ENCODE data around the gene SLC13A4. TPM values are rescaled to one million over a fixed set of nuclear protein-coding genes. Genes with fewer than 3 reads are reported as not detected.
"Not testable (repeated sequence)": the region's sequence is repeated elsewhere in the genome, so short reads cannot be mapped to it uniquely, and the experiment has no call there.

The SLC13A4 gene
- total and polyA plus RNA-seq, 8 donors, result 0.08 TPM; not detected in 7

DNA sequence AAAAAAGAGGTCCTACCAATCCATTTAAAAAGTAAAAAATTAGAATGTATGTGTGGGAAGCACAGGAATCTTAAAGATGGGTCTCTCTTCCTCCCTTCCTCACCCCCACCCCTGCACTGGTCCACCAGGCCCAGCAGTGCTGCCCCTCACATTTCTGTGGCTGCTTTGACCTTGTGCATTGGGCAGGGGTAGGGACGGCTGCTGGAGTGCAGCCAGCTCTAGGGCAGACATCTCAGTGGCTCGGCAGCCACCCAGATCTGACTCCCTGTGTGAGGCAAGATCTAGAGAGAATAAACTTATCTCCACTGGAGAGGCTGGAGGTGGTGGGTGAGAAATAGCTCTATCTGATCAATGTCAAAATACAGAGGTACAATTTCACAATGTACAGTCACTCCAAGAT lies 13.9 kb upstream of the SLC13A4 start:
- H3K4me1 ChIP-seq, result no peaks in the 10 kb centered on the region
- H3K27me3 ChIP-seq, result no peaks in the 10 kb centered on the region
- H3K4me3 ChIP-seq, result no peak overlapping the region
- H3K36me3 ChIP-seq, result no peaks in the 10 kb centered on the region
- H3K27ac ChIP-seq, result no peak overlapping the region
- FAIRE-seq (no peak), ATAC-seq (no peak), DNase-seq (no peak)
- intact Hi-C loops (cut with DNase I), result no loop called here
- H3K9me3 ChIP-seq, result no peaks in the 10 kb centered on the region
- WGBS, 2 donors, result 18 to 34% methylated on average over 2 of the region's 2 CpGs
- TF ChIP-seq, protein P1, sequence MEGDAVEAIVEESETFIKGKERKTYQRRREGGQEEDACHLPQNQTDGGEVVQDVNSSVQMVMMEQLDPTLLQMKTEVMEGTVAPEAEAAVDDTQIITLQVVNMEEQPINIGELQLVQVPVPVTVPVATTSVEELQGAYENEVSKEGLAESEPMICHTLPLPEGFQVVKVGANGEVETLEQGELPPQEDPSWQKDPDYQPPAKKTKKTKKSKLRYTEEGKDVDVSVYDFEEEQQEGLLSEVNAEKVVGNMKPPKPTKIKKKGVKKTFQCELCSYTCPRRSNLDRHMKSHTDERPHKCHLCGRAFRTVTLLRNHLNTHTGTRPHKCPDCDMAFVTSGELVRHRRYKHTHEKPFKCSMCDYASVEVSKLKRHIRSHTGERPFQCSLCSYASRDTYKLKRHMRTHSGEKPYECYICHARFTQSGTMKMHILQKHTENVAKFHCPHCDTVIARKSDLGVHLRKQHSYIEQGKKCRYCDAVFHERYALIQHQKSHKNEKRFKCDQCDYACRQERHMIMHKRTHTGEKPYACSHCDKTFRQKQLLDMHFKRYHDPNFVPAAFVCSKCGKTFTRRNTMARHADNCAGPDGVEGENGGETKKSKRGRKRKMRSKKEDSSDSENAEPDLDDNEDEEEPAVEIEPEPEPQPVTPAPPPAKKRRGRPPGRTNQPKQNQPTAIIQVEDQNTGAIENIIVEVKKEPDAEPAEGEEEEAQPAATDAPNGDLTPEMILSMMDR (IDR thresholded peaks at IDR 0.05), result no peak

DNA sequence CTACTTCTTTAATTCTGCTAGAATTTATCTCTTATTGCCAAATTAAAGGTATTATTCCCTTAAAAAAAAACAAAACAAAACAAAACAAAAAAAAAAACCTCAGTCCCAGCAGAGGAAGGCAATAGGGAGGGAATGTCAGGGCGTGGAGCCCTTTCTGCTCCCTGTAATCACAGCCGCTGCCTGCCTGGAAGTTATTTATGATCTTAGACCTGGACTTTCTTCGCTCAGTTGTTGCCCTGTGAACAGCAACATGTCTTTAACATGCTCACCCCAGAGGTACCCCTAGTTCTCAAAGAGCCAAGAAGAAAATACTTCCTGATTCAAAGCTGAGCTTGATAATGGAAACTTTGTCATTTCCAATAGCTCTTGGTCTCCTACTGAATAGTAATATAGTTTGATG lies 12.9 kb upstream of the SLC13A4 start:
- DNase-seq (no peak), FAIRE-seq (no peak), ATAC-seq (no peak)
- no peaks in the 10 kb centered on the region for H3K4me1 ChIP-seq
- no peaks in the 10 kb centered on the region for H3K9me3 ChIP-seq
- H3K27me3 ChIP-seq, result no peaks in the 10 kb centered on the region
- intact Hi-C loops (cut with DNase I), result no loop called here
- no peak overlapping the region for H3K27ac ChIP-seq
- 68 to 86% methylated on average over 3 of the region's 3 CpGs for WGBS, 2 donors
- no peaks in the 10 kb centered on the region for H3K36me3 ChIP-seq
- no peak overlapping the region for H3K4me3 ChIP-seq
- TF ChIP-seq, protein P1 (IDR thresholded peaks at IDR 0.05), result no peak

DNA sequence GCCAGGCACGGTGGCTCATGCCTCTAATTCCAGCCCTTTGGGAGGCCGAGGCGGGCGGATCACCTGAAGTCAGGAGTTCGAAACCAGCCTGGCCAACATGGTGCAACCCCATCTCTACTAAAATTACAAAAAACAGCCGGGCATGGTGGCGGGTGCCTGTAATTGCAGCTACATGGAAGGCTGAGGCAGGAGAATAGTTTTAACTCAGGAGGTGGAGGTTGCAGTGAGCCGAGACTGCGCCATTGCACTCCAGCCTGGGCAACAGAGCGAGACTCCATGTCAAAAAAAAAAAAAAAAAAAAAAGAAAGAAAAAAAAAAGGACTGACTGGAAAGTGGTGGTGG lies 9.3 kb upstream of the SLC13A4 start:
- DNase-seq; H3K27me3 ChIP-seq; ATAC-seq; H3K4me3 ChIP-seq; intact Hi-C loops (cut with DNase I); H3K4me1 ChIP-seq; H3K36me3 ChIP-seq; H3K9me3 ChIP-seq; FAIRE-seq; H3K27ac ChIP-seq: not testable (repeated sequence)
- 90 to 92% methylated on average over 10 of the region's 10 CpGs for WGBS, 2 donors

DNA sequence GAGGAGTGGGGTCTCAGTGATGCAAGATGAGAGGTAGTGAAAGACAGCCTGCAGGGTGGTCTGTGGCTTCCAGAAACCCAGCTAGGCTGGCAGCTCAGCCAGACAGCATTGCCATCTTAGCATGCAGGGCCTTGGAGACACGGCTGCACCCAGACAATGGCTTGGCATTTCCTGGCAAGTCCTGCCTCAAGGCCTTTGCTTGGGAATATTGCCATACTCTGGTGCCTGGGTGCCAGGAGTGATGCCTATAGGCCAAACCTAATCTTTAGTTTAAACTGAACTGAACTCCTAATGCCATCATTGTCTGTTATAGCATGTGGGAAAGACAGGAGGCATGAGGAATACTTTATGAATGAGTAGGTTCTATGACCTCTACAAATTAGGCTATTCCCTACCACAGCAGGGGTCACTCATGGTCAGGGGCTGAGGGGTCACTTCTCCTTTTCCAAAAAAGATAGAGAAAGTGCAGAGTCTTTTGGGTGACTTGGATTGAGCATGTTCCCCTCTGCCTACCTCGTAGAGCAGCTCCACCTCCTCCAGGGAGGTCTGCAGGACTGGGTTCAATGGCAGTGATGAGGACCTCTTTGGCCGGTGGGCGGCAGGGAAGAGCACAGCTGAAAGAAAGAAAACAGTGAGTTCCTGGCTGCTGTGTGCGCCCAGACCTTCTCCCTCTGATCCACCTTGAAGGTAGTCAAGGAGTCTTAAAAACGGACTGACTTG lies 8.8 kb upstream of the SLC13A4 start:
- Histone ChIP-seq H3K4me1 (no peaks in the 10 kb centered on the region), H3K27ac (no peak overlapping the region), H3K36me3 (no peaks in the 10 kb centered on the region), H3K27me3 (no peaks in the 10 kb centered on the region), H3K4me3 (no peak overlapping the region), H3K9me3 (no peaks in the 10 kb centered on the region)
- intact Hi-C loops (cut with DNase I), result no loop called here
- WGBS, 2 donors, result 58 to 72% methylated on average over 6 of the region's 6 CpGs
- FAIRE-seq (no peak), DNase-seq (no peak), ATAC-seq (peak in 1 of 4 donors; percentile 46)
- TF ChIP-seq, protein P1 (IDR thresholded peaks at IDR 0.05), result no peak

DNA sequence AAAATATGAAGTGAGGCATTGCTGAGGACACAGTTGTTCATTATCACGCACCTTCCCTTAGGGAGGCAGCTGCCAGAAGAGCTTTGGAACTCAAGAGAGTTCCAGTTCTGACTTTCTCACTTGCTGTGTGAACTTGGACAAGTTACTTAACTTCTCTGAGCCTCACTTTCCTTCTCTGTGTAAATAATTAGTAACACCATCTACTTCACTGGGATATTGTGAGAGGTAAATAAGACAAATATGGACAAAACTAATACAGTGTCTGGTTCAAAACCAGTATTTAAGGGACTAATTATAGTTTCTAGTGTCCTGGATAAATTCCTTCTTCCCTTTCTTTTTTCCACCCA lies 6.3 kb upstream of the SLC13A4 start:
- no peak for DNase-seq
- TF ChIP-seq, protein P1 (IDR thresholded peaks at IDR 0.05), result no peak
- FAIRE-seq, result no peak
- intact Hi-C loops (cut with DNase I), result no loop called here
- no peaks in the 10 kb centered on the region for H3K27me3 ChIP-seq
- ATAC-seq, result no peak
- H3K4me1 ChIP-seq, result no peaks in the 10 kb centered on the region
- 71 to 82% methylated on average over 1 of the region's 1 CpG for whole genome bisulfite sequencing, 2 donors
- H3K9me3 ChIP-seq, result no peaks in the 10 kb centered on the region
- H3K4me3 ChIP-seq, result no peak overlapping the region
- no peaks in the 10 kb centered on the region for H3K36me3 ChIP-seq
- no peak overlapping the region for H3K27ac ChIP-seq

All from pancreas (tissue), 10 donors.